HG03460 (cell line): ENCODE results near the gene DDX25.

Experiments used
- ATAC-seq: cut with Tn5 transposase; IDR thresholded peaks from one replicate; pipeline ENCODE4 v1.9.1; 2021; ENCODE audit not compliant: unreplicated experiment

Gene DDX25

DNA sequence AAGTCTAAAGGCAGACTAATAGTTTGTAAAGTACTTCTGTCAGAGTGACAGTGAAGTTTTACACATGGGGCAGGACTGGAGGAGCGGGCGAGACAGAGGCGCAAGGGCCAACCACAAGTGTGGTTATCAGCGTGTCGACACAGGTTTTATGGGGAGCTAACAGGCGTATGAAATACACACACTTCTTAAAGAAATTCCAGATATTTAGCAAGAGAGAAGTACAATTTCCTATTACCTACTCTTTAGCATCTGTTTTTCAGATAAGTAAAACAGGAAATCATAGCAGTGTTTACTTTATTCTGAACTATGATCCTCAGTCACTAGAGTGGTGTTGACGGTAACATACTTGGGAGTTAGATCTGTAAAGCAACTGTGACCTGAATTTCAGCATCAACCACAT is 64.0 kb downstream of the DDX25 start:
- ATAC-seq: no peak

DNA sequence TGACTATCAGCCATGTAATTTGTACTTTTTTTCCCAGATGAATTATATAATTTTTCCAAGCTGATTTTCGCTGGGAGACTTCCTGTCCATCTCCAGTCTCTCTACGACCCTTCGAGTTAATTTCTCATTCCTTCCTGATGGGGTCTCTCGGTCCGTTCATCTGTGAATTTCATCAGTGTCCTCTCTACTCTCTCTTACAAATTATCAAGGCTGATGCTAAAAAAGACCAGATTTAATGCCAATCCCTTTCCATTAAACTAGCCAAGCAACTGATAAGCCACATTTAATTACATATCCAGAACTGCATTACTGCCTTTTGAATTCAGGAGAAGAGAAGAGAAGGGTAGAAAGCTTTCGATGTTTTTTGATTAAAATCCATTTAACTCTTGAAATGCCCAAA is 67.3 kb downstream of the DDX25 start:
- no peak for ATAC-seq

DNA sequence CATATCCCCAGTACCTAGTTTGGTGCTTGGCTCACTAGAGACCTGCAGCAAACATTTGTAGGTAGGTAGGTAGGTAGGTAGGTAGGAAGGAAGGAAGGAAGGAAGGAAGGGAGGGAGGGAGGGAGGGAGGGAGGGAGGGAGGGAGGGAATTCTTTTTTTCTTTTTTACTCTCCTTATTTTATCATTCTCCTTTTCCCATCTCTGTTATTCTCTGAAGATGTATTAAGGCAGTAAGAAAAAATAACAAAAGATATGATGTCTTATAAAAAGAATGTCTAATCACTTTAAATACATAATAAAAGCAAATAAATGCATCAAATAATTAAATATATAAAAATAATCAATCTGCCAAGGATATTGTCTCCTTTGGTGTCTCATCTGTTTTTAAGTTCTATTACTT is 70.0 kb downstream of the DDX25 start:
- no peak for ATAC-seq

DNA sequence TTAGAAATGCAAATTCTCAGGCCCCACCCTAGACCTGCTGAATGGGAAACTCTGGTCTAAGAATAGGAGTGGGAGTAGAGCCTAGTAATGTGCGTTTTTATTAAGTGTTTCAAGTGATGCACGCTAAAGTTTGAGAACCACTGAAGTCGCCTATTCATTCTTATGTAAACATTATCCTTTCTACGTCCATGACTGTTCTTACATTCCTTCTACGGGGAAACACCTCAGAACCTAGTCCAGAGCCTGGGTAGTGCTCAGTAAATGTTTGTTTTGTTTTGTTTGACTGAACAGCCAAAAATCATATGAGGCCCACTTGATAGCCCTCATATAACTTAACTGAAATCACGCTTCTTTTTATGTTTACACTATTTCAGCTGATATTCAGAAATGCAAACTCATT is 71.3 kb downstream of the DDX25 start:
- no peak for ATAC-seq

DNA sequence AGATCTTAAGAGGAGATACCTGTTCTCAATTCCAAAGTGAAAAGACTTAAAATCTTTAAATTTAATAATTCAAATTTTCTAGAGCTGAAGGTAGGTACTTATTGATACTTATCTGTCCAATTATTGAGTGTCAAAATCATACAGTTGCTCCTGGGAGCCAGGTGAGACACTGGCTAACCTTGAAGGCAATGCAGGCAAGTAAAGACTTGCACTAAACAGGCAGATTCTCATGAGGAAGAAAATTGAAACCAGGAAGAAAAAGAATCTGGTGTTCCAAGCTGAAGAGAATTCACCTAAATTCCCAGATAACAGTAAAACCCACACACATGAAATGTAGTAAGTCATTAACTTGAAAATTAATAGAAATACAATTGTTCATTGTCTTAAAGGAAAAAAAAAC is 71.8 kb downstream of the DDX25 start:
- no peak for ATAC-seq

DNA sequence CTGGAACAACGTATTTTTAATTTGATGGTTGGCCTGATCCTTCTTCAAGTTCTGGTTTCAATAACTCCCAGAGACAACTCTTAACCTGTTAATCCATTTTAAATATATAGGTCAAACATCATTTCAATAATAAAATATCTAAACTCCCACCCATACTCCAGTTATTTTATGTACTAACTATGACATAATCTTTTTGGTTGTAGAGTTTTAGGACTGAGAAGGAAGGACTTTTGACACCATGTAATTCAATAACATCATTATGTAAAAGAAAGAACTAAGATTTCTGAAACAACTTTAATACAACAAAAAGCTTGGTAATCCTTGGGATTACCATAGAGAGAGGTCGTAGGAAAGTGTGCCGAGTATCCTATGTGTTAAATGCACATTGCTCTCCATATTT is 73.0 kb downstream of the DDX25 start:
- ATAC-seq: no peak

DNA sequence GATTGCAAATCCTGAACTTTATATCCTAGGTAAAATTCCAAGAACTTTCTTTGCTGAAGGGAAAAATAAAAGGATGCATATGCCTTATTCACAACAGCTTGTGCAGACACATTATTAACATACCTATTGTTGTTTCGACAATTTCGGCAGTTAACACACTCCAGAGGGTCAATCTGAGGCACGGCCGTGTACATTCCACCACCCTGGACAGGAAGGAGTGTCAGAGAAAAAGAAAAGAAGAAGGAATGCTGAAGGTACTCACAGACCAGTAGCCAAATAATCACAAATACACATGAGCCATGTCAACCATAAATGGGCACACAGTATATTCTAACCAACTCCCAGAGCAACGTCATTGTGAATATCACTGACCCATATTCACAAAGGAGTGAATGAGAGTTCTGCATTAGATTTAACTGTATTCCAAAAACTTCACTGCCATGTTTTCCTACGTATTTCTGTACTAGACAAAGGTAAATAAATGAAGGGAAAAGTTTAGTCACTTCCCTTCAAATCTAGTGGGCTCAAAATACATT is 73.9 kb downstream of the DDX25 start:
- no peak for ATAC-seq
